ENCODE results near the gene PRR33.

DNA sequence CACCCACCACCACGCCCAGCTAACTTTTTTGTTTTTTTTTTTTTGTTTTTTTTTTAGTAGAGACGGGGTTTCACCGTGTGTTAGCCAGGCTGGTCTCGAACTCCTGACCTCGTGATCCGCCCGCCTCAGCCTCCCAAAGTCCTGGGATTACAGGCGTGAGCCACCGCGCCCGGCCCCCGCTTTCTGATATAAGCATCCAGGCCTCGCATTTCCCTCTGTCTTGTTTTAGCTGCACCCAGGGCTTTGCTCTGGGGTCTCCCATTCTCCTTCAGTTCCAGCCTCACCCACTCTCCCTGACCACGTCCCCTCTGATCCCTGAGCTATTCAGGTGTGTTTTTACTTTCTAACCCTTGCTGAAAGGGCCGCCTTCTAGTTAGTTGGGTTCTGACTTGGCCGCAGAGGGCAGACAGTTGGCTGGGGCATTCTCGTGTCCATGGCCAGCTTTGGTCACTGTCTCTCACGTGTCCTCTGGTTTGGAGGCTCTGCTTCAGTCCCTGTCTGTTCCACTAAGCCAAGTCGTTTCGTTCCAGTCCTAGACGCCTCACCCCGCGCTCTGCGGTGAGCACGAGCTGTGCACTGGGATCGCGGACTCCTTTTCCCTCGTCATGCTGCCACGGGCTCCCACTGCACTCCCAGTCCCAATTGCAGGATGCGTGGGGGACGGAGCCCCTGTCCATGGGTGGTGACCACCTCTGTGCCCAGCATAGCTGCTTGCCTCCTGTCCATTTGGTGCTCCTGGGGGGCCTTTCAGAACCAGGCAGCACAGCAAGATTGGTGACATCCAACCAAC is 21.8 kb upstream of the PRR33 start:
- TF ChIP-seq, protein P1, sequence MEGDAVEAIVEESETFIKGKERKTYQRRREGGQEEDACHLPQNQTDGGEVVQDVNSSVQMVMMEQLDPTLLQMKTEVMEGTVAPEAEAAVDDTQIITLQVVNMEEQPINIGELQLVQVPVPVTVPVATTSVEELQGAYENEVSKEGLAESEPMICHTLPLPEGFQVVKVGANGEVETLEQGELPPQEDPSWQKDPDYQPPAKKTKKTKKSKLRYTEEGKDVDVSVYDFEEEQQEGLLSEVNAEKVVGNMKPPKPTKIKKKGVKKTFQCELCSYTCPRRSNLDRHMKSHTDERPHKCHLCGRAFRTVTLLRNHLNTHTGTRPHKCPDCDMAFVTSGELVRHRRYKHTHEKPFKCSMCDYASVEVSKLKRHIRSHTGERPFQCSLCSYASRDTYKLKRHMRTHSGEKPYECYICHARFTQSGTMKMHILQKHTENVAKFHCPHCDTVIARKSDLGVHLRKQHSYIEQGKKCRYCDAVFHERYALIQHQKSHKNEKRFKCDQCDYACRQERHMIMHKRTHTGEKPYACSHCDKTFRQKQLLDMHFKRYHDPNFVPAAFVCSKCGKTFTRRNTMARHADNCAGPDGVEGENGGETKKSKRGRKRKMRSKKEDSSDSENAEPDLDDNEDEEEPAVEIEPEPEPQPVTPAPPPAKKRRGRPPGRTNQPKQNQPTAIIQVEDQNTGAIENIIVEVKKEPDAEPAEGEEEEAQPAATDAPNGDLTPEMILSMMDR (IDR thresholded peaks at IDR 0.05): no peak
- no peak for TF ChIP-seq RFX5 (IDR thresholded peaks at IDR 0.05)
- no peak for TF ChIP-seq POLR2A (IDR thresholded peaks at IDR 0.05; ENCODE audit: low read length)
- TF ChIP-seq, protein P2, sequence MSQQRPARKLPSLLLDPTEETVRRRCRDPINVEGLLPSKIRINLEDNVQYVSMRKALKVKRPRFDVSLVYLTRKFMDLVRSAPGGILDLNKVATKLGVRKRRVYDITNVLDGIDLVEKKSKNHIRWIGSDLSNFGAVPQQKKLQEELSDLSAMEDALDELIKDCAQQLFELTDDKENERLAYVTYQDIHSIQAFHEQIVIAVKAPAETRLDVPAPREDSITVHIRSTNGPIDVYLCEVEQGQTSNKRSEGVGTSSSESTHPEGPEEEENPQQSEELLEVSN (IDR thresholded peaks at IDR 0.05; ENCODE audit: borderline replicate concordance, low read depth): no peak
- no peak for TF ChIP-seq ESRRA (IDR thresholded peaks at IDR 0.05; ENCODE audit: borderline replicate concordance, low read length)
- TF ChIP-seq MAZ (IDR thresholded peaks at IDR 0.05; ENCODE audit: borderline replicate concordance, low read depth, low read length): no peak
- no peak for TF ChIP-seq JUNB (IDR thresholded peaks at IDR 0.05)

Measured in A549 (cell line).